NCI-H2029 (cell line): ENCODE measurements around the gene LARGE1.

Experiments used
- DNase-seq: peaks from one replicate; lab custom pipeline; 2025; lab: John Stamatoyannopoulos, UW

LARGE1 gene

DNA sequence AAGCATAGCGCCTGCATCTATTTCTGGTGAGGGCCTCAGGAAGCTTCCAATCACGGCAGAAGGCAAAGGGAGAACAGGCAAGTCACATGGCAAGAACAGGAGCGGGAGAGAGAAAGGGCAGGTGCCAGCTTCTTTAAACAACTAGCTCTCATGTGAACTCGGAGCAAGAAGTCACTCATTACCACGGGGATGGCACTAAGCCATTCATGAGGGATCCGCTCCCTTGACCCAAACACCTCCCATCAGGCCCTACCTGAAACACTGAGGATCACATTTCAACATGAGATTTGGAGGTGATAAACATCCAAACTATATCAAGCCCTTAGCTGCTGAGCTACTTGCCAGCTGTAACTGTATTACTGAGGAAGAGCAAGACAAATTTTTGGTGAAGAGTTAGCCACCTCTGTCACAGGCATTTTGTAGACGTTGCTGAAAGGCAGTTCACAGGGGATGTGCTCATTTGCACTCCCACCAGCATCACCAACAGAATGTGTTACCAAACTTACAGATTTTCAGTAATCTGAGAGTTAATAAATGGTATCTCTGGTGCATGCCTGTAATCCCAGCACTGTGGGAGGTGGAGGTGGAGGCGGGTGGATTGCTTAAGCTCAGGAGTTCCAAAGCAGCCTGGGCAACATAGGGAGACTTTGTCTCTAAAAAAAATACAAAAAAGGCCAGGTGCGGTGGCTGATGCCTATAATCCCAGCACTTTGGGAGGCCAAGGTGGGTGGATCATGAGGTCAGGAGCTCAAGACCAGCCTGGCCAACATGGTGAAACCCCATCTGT is 398.2 kb downstream of the LARGE1 start:
- no peak for DNase-seq

DNA sequence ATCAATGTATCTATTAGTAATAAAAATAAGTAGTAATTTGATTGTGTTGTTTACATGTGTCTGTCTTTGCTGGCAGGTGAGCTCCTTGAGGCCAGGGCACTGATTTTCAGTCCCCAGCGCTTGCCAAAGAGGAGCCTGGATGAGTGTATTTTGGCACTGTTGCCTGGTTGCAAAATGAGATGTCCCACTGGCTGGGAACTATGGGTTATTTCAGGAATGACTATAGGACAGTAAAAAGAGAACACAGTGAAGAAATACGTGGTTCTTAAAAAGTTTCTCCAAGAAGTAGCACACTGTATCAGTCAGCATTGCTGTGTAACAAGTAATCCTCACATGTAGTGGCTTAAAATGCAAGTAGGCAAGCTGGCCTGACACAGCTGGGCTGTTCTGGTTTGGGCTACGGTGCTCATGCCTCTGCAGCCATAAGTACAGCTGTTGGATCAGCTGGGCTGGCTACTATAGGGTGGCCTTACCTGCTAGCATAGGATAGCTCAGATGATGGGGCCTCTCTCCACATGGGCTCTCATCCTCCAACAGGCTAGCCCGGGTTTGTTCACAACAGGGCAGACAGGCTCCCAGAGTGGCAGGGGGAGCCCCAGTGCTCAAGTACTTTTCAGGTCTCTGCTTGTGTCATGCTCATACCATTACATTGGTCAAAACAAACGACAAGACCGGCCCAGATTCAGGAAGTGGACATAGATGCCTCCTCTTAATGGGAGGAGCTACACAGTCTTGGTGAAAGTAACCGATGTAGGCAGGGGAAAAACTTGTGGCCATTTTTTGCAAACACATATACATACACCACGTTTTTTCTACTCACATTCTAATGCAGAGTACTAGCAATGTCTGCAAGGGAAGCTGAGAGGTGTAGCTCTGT is 399.1 kb downstream of the LARGE1 start:
- no peak for DNase-seq

DNA sequence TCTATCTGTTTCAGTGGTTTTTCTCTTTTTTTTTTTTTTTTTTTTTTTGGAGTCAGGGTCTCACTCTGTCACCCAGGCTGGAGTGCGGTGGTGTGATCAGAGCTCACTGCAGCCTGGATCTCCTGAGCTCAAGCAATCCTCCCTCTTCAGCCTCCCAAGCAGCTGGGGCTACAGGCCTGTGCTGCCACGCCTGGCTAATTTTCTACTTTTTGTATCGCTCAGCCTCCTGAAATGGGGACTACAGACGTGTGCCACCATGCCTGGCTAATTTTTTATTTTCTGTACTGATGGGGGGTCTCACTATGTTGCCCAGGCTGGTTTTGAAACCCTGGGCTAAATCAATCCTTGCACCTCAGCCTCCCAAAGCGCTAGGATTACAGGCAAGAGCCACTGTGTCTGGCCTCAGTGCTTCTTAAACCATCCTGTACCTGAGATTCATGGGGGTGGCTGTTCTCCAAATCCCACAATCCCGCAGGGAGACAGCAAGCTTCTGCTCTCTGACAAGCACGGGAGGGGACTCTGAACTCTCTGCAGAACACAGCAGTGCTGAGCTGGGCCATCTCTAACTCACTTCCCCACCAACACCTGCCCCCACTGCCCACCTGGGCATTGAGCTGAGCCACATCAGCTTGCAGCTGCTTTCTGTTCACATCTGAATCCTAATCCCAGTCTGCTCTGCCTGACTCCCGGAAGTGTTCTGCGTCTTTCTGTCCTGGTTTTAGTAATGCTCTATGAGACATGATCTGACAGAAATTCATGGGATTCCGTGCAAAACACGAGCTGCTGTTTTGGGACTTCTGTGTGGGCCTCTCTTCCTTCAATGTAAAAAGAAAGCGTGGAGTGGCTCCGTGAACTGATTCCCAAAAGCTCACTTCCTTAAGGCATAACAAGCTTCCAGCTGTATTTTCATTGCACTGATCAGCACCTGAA is 400.0 kb downstream of the LARGE1 start:
- DNase-seq, result no peak

DNA sequence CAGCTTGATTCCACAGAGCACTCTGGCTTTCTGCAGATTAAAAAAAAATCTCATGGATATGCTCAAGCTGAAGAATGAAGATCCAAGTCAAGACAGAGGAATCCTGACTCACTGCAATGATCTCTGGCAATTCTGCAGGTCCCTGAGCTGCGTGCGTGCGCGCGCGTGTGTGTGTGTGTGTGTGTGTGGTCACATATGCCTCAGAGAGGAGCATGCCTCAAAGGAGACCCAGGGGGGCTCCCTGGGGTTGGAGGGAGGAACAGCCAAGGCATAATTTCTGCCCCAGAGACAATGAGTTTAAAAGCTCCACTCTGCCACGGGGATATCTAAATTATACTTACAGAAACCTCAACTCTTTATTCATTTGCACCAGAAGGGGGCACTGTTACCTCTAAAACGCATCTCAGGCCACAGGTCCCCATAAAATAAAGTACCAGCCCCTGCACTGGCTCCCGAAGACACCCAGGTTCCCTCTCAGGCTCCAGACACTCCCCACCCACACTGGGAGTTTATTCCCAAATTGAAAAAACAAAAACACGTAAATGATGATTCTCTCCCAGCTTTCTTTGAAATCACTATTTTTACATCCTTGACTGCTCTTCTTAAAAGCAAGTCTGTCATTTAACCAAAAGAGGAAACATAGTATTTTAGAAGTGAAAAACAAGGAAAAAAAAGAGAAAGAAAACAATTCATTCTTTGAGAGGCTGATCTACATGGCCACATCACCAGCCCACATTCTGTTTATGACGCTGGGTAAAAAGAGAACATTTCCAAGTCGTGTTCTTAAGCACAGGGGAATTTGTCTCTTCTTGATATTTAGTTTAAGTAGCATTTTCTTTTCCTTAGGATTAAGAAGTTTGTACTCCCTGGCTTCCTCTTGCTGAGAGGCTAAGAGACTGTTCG is 401.0 kb downstream of the LARGE1 start:
- DNase-seq, result peak; percentile 20

DNA sequence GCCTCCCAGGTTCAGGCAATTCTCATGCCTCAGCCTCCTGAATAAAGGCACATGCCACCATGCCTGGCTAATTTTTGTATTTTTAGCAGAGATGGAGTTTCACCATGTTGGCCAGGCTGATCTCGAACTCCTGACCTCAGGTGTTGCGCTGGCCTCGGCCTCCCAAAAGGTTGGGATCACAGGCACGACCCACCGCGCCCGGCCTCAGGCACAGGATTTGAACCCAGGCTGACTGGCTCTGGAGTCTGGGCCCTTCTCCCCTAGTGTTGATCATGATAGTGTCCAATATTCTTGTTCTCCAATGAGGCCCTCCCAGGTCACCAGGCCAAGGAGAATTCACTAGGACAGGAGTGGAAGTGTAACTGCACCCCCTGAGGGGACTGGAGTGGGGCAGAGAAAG is 401.9 kb downstream of the LARGE1 start:
- DNase-seq, result no peak

DNA sequence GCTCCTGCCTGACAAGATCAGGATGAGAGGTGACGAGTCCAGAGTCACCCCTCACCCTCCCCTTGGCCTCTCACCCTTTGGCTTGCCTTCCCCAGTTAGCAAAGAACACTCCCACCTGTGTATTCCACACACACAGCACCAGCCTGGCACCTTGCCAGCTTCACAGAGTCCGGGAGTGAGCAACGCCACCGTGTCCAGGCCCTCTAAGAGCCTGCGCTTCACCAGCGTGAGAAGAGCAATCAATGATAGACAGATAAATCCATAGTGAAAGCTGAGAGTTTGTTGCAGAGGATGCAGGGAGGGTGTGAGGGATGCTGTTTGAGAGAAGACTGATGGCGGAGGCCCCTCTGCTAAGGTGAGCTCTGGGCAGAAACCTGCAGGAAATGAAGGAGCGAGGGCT is 404.5 kb downstream of the LARGE1 start:
- DNase-seq, result peak; percentile 35

DNA sequence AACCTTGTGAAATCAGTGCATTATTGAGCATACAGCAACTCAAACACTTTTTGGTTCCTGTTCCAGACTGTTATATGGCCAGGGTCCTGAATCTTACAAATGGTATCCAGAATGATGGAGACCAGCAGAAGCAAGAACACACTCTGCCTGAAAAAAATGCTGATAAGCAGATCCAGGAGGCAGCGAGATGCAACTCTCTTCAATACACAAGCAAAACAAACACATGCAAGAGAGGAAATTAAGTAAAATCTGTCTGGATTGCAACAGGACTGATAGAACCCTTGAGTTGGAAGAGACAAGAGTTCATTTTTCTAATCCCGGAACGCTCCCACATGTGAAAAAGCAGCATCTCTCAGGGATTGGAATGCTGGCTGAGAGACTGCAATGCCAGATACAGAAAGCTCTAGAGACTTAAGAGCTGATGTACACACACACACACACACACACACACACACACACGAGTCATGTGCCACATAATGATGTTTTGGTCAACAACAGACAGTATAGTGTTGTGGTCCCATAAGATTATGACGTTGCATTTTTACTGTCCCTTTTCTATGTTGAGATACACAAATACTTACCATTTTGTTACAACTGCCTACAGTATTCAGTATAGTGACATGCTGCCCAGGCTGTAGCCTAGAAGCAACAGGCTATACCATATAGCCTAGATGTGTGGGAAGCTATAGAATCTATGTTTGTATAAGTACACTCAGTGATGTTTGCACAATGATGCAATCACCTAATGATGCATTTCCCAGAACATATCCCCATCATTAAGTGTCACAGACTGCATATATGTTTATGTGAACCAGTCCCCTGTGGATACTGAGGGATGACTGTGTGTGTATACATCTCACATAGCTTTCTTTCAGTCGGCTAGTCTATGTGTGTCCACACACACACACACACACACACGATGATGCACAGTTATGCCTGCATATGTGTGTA is 406.6 kb downstream of the LARGE1 start:
- DNase-seq, result no peak

DNA sequence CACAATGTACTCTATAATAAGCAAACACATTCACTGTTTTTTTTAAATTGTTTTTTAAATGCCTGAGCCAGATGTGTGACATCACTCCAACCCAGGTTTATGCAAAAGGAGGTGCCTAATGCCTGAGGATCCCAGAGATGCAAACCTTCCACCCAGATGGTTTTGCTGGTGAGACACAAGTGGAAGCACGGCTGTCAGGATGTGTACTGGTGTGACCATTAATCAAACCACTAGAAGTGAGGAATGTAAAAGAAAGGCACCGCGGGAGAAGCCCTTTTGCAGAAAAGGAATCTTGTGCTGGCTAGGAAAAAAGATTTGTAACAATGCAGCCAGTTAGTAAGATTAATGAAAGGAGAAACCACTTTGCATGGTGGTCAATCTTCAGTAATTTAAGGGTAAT is 407.4 kb downstream of the LARGE1 start:
- DNase-seq, result no peak

DNA sequence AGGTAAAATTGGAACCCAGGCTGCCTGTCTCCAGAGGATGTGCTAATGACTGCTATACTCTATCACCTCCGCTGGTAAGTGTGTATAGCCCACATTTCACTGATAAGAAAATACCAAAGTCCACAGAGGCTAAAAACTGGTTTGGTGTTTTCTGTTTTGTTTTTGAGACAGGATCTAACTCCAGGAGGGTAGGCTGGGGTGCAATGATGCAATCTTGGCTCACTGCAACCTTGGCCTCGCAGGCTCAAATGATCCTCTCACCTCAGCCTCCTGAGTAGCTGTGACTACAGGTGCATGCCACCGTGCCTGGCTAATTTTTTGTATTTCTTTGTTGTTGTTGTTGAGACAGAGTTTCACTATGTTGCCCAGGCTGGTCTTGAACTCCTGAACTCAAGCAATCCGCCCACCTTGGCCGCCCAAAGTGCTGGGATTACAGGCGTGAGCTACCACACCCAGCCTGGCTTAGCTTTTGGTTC is 409.8 kb downstream of the LARGE1 start:
- no peak for DNase-seq

DNA sequence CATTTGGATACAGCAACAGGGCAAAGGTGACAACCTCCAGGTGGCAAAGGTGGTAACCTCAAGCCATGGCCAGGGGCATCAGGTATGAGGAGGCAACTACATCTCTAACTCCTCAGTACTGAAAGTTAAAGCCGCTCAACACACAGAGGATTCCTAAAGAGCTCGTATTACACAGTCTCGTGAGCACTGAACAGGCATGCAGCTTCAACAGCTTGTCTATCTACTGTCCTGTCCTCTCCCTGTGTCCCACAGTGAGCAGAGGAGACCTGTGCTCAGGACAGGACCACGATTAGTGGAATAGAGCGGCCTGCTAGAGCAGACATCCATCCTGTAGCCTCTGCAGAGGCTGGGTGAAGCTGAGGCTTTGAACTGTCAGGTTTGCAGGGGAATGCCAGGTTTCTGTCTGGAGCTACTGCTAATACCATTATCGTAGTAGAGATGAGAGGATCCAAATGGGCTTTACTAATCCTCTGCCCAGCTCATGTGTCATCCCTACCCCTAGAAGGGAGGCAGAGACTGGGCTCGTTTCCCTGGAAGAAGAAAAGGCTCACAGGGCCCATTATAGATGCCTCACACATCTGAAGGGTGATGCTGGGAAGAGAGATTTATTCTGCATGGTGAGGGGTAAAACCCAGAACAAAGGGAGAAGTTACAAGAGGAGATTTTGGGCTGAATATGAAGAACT is 415.2 kb downstream of the LARGE1 start:
- no peak for DNase-seq

DNA sequence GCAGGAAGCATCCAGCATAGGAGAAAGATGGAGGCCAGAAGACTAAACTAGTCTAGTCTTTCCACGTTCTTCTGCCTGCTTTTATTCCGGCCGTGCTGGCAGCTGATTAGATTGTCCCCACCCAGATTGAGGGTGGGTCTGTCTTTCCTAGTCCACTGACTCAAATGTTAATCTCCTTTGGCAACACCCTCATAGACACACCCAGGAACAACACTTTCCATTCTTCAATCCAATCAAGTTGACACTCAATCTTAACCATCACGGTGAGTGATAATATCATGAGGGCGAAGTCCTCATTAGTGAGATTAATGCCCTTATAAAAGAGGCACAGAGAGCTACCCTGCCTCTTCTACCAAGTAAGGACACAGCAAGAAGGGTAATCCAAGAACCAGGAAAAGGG is 424.2 kb downstream of the LARGE1 start:
- no peak for DNase-seq

DNA sequence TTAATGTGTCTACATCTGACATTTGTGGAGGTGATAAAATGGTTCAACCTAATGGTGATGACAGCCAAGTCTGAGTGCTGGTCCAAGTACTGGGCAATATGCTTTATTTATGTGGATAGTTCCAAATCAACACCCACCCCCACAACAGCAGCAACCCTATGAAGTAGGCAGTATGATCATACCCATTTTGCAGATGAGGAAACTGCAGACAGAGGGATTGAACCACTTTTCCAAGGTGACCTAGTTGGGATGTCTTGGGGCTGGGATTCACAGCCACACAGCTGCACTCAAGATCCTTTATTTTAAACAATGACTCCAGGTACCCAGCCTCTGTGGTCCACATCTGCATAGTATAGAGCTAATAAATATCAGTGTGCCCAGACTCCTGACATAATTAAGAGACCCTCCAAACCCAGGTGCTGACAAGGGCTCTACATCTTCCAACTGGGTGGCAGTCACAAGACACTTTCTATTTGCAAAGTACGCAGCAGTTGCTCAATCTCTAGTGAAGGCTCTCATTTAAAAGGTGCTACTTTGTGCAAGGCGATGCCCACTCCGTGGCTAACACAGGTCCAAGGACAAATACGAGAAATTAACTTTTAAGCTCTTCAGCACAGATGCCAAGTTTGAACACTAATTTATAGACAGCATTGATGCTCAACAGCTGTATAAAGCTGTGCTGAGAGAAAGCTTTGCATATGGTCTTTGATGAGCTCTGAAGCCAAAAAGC is 426.6 kb downstream of the LARGE1 start:
- no peak for DNase-seq

DNA sequence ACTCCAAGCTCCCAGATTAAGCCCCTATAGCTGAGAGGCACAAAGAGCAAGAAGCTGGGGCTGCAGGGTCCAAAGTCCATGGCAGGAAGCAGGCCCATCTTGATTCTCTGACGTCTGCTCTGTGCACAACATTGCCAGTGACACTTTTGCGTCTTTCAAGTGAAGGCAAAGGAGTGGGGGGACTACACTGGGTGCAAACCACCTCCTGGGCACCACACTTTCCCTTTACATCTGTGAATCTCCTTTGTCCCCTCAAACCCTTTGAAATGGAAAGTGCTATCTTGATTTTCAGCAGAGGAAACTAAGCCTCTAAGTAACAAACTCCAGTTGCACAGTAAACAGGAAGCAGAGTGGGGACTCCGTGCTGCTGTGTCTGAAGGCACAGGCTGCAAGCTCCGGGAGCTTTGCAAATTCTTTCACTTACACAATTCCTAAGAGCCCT is 428.0 kb downstream of the LARGE1 start:
- no peak for DNase-seq

DNA sequence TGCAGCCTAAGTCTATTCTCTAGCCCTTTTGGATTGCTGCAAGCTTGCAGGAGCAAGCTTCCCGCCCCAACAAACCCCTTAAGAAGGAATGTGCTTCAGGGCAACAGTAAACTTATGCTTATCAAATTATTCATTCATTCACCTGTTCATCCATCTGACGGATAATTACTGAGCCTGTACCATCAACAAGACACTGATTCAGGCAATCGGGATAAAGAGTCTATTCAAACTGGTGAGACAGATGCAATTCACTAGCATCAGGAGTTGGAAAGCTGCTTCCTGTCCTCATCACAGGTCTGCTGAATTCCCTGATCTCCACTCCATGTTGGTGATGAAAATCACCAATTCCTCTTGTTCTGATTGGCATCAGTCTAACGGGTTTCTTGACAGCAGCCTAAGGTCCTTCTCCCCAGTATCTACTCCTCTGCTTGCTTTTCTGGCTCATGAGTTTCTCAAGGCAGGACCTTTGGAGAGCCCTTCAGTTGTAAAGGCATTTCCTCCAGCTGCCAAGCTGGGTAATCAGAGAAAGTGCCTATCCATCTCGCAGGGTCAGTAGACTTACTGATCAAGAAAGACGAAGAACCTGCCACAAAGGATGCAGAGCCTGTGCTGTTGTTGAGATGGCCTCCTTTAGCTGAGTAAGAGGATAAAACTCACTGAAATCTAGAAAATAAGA is 433.1 kb downstream of the LARGE1 start:
- no peak for DNase-seq

DNA sequence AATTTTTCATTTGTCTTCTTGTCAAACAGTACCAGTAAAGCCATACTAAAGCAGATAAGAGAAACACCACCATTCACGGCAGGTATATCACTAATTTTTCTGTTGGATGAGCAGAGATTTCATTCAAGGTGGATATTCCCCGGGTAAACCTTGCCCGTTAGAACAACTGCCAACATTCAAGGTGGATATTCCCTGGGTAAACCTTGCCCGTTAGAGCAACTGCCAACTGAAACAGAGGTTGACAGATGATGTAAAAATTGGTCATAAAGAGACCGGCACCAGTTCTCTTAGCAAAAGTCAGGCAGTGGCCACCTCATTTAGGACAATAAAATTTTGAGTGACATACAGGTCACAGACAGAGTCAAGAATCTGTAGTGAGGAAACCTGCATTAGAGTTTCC is 438.7 kb downstream of the LARGE1 start:
- DNase-seq, result no peak

DNA sequence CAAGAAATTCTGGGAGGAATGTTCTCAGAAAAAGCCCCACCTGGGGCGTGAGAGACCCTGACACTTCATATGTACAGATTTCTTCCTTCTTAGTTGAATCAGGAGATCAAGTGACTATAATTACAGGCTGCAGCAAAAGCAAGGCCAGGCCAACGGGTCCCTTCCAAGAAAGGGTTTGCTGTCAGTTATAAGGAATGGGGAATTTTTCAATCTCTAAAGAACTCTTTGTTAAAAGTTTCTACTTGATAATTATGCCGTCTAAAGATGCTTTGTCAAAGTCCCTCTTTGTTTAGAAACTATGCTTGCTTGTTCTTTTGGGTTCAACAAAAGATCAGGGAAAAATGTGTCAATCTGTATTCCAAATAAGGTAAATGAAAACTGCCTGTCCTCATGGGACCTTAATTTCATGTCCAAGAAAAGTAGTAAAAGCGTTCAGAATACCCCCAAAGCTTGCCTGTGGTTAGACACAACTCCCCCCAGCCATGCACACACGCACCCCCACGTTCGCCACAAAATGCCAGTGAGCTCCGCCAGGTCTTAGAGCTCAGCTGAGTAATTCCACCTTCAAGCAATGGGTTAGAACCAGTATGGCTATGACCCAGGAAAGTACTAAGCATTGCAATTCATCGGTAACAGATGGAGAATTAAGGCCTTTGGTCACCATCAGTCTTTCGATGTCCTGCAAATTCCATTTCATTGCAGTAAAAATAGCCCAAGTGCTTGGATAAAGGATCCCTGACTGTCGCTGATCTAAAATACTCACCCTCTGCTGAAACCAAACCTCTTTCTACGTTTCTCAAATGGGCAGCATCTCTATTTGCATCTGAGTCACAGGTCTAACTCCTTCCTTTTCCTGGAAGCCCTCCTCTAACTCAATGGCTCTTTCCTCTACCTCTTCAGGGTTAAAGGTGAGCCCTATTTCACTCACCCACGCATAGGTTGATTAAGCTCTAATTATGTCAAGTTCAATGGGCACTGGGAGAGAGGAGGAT is 442.9 kb downstream of the LARGE1 start:
- DNase-seq, result no peak

DNA sequence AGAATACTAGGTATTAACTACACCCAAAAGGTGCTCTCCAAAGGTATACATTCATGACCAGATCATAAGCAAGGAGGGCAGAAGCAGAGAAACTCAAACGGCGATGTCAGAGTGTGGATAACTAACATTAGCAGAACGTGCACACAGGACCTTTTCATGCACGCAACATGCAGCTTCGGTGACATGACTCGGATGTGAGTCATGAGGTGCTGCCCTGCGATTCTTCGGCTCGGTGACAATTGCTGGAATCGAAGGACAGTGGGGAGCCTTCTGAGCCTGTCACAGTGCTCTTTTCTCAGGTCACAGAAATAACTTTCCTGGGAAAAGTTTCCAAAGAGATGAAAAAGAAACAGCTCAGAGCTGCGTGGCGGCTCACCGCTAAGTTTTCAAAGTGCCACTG is 443.6 kb downstream of the LARGE1 start:
- no peak for DNase-seq
